Smooth muscle cell (in vitro differentiated cells): ENCODE measurements around the gene LZTS3. TPM values are rescaled to one million over a fixed set of nuclear protein-coding genes. Genes with fewer than 3 reads are reported as not detected.

Experiments
- DNase-seq: peaks from one replicate; lab custom pipeline; 2025; ENCODE audit not compliant: unreplicated experiment; lab: John Stamatoyannopoulos, UW
- H2AFZ ChIP-seq: fragments of 200-600 bp; sonication (generic); 2 replicates; pipeline ENCODE4 v1.6.0; 2016; ENCODE audit warnings: antibody characterized with exemption, low read depth, mild to moderate bottlenecking
- H3F3A ChIP-seq: fragments of 200-600 bp; sonication (generic); 2 replicates; pipeline ENCODE4 v1.6.0; 2017; ENCODE audit warnings: antibody characterized with exemption, low read depth
- H3K27ac ChIP-seq: fragments of 200-600 bp; sonication (generic); 2 replicates; pipeline ENCODE4 v1.5.1; 2016; ENCODE audit warnings: low read depth, mild to moderate bottlenecking
- H3K27me3 ChIP-seq: fragments of 200-600 bp; sonication (generic); 2 replicates; pipeline ENCODE4 v1.6.1; 2016; ENCODE audit warnings: low read depth, mild to moderate bottlenecking
- H3K36me3 ChIP-seq: fragments of 200-600 bp; sonication (generic); 2 replicates; pipeline ENCODE4 v1.5.1; 2016; ENCODE audit warnings: low read depth
- H3K4me1 ChIP-seq: fragments of 200-600 bp; sonication (generic); 2 replicates; pipeline ENCODE4 v1.5.1; 2016; ENCODE audit warnings: low read depth
- H3K4me2 ChIP-seq: fragments of 200-600 bp; sonication (generic); 2 replicates; pipeline ENCODE4 v1.6.0; 2016; ENCODE audit warnings: mild to moderate bottlenecking
- H3K4me3 ChIP-seq: fragments of 200-600 bp; sonication (generic); 2 replicates; pipeline ENCODE4 v1.5.1; 2016; ENCODE audit warnings: mild to moderate bottlenecking
- H3K79me2 ChIP-seq: fragments of 200-600 bp; sonication (generic); 2 replicates; pipeline ENCODE4 v1.6.0; 2016; ENCODE audit warnings: low read depth, mild to moderate bottlenecking
- H3K9ac ChIP-seq: fragments of 200-600 bp; sonication (generic); 2 replicates; pipeline ENCODE4 v1.6.0; 2016; ENCODE audit warnings: low read depth
- H3K9me3 ChIP-seq: fragments of 200-600 bp; sonication (generic); replicated peaks from 2 replicates; pipeline ENCODE4 v1.5.1; 2016; ENCODE audit warnings: low read depth
- H4K20me1 ChIP-seq: fragments of 200-600 bp; sonication (generic); 2 replicates; pipeline ENCODE4 v1.6.0; 2016; ENCODE audit warnings: low read depth
- CTCF ChIP-seq: fragments of 200-600 bp; sonication (generic); IDR thresholded peaks from 2 replicates; pipeline ENCODE4 v1.5.1; 2017; ENCODE audit warnings: borderline replicate concordance, mild to moderate bottlenecking, antibody characterized with exemption; ENCODE audit not compliant: insufficient read depth, poor library complexity, severe bottlenecking
- WGBS: methylation state at CpG from one replicate; pipeline ENCODE4 v1.1.7; 2016; ENCODE audit warnings: low lambda C conversion rate; 5-methylcytosine and 5-hydroxymethylcytosine counted together
- polyA plus RNA-seq: library from polyadenylated mRNA; unstranded; fragments of >200 nt; fragmentation: Nextera tagmentation; extraction: Ambion mirVana; gene quantifications from 2 replicates; pipeline ENCODE4 v1.2.1, GENCODE V29; 2016
- total RNA-seq: library from RNA; depleted of rRNA; stranded (reverse); fragments of >200 nt; gene quantifications from 2 replicates; pipeline ENCODE4 v1.2.3, GENCODE V29; 2014

Gene LZTS3
- total and polyA plus RNA-seq, 2 experiments from 2014 or later = 6.1 to 6.9 TPM

- H2AFZ ChIP-seq = no peak overlapping the region
- no peak for DNase-seq
- H3K27ac ChIP-seq = no peak overlapping the region
- H3K4me3 ChIP-seq = no peak overlapping the region
- H3K4me1 ChIP-seq = peaks cover 26% of the 10 kb centered on the region
- H3K27me3 ChIP-seq = peaks cover 19% of the 10 kb centered on the region
- no peaks in the 10 kb centered on the region for H3F3A ChIP-seq
- no peaks in the 10 kb centered on the region for H3K36me3 ChIP-seq
- 78% methylated on average over 14 of the region's 14 CpGs for WGBS
- no peak overlapping the region for H3K4me2 ChIP-seq
- H3K79me2 ChIP-seq = no peaks in the 10 kb centered on the region
- H4K20me1 ChIP-seq = no peaks in the 10 kb centered on the region
- no peak overlapping the region for H3K9ac ChIP-seq
- no peak for TF ChIP-seq CTCF
- H3K9me3 ChIP-seq = no peaks in the 10 kb centered on the region
Observed at GRCh38 chr20:3171391-3172125, 1.8 kb downstream of the LZTS3 start.

GRCh38 chr20:3168829-3169590, 4.3 kb downstream of the LZTS3 start:
- Histone ChIP-seq H3K27me3 (peaks cover 19% of the 10 kb centered on the region), H4K20me1 (no peaks in the 10 kb centered on the region), H3K36me3 (no peaks in the 10 kb centered on the region), H3K4me3 (no peak overlapping the region), H3F3A (no peaks in the 10 kb centered on the region), H3K4me1 (peaks cover 13% of the 10 kb centered on the region), H3K9ac (no peak overlapping the region), H2AFZ (no peak overlapping the region), H3K79me2 (no peaks in the 10 kb centered on the region), H3K4me2 (peak overlapping the region; percentile 77), H3K27ac (no peak overlapping the region), H3K9me3 (no peaks in the 10 kb centered on the region)
- 89% methylated on average over 7 of the region's 7 CpGs for WGBS
- no peak for TF ChIP-seq CTCF
- no peak for DNase-seq

- no peak for TF ChIP-seq CTCF
- Histone ChIP-seq H3K4me2 (peak overlapping the region; percentile 77), H3K9ac (no peak overlapping the region), H3K27ac (no peak overlapping the region), H3K4me3 (peak overlapping the region; percentile 38), H3K4me1 (peaks cover 13% of the 10 kb centered on the region), H3K36me3 (no peaks in the 10 kb centered on the region), H3K79me2 (no peaks in the 10 kb centered on the region), H3F3A (no peaks in the 10 kb centered on the region), H3K27me3 (peaks cover 19% of the 10 kb centered on the region), H3K9me3 (no peaks in the 10 kb centered on the region), H4K20me1 (no peaks in the 10 kb centered on the region), H2AFZ (no peak overlapping the region)
- 11% methylated on average over 24 of the region's 39 CpGs for whole genome bisulfite sequencing
- DNase-seq = no peak
Observed at GRCh38 chr20:3168079-3168828, 5.1 kb downstream of the LZTS3 start.
